Measurements from ENCODE around the gene FPGS. TPM values are rescaled to one million over a fixed set of nuclear protein-coding genes. Genes with fewer than 3 reads are reported as not detected.

Gene FPGS
- total and polyA plus RNA-seq, 3 donors from 2014 or later: 37.9 to 105 (median 99.3) TPM

GRCh38 chr9:127805620-127806019 lies 2.9 kb downstream of the FPGS start:
- H3K9me3 ChIP-seq: no peaks in the 10 kb centered on the region
- no peak overlapping the region for H3K27ac ChIP-seq
- no peak for TF ChIP-seq CTCF (IDR thresholded peaks at IDR 0.05)
- no peak for TF ChIP-seq POLR2A (IDR thresholded peaks at IDR 0.05)
- no peaks in the 10 kb centered on the region for H3K36me3 ChIP-seq (ENCODE audit: low read depth, missing control alignments)
- DNase-seq: no peak
- WGBS, 2 donors: 79 to 82% methylated on average over 8 of the region's 8 CpGs
- no peaks in the 10 kb centered on the region for H3K27me3 ChIP-seq
- intact Hi-C loops (cut with DNase I; ENCODE audit: low total_unique reads): no loop called here
- peaks cover 16% of the 10 kb centered on the region for H3K4me1 ChIP-seq
- H3K4me3 ChIP-seq: no peak overlapping the region

- intact Hi-C loops (cut with DNase I; ENCODE audit: low total_unique reads): no loop called here
- 90 to 93% methylated on average over 12 to 14 of the region's 14 CpGs for WGBS, 2 donors
- H3K36me3 ChIP-seq (ENCODE audit: low read depth, missing control alignments): no peaks in the 10 kb centered on the region
- H3K27me3 ChIP-seq: no peaks in the 10 kb centered on the region
- H3K9me3 ChIP-seq: no peaks in the 10 kb centered on the region
- peaks cover 16% of the 10 kb centered on the region for H3K4me1 ChIP-seq
- no peak for DNase-seq
- TF ChIP-seq CTCF (IDR thresholded peaks at IDR 0.05) (no peak), POLR2A (IDR thresholded peaks at IDR 0.05) (no peak)
- no peak overlapping the region for H3K4me3 ChIP-seq
- H3K27ac ChIP-seq: no peak overlapping the region
Observed at GRCh38 chr9:127806871-127807270, 4.2 kb downstream of the FPGS start.

- H3K36me3 ChIP-seq (ENCODE audit: low read depth, missing control alignments): no peaks in the 10 kb centered on the region
Observed at GRCh38 chr9:127808347-127809001, 5.8 kb downstream of the FPGS start.

GRCh38 chr9:127809002-127809539 lies 6.4 kb downstream of the FPGS start:
- Histone ChIP-seq H3K36me3 (ENCODE audit: low read depth, missing control alignments) (no peaks in the 10 kb centered on the region), H3K4me3 (peak overlapping the region in 1 of 2 donors; percentile 41), H3K4me1 (peaks cover 9% of the 10 kb centered on the region), H3K9me3 (no peaks in the 10 kb centered on the region), H3K27me3 (no peaks in the 10 kb centered on the region), H3K27ac (no peak overlapping the region)
- intact Hi-C loops (cut with DNase I; ENCODE audit: low total_unique reads): no loop called here
- 66 to 67% methylated on average over 6 to 8 of the region's 9 CpGs for WGBS, 2 donors
- no peak for TF ChIP-seq POLR2A (IDR thresholded peaks at IDR 0.05)
- TF ChIP-seq CTCF (IDR thresholded peaks at IDR 0.05): no peak
- DNase-seq: no peak

More at GRCh38 chr9:127808347-127809001, 5.8 kb downstream of the FPGS start:
- TF ChIP-seq POLR2A (IDR thresholded peaks at IDR 0.05) (no peak), CTCF (IDR thresholded peaks at IDR 0.05) (no peak)
- 73 to 84% methylated on average over 4 to 17 of the region's 17 CpGs for WGBS, 2 donors
- Histone ChIP-seq H3K4me1 (peaks cover 15% of the 10 kb centered on the region), H3K9me3 (no peaks in the 10 kb centered on the region), H3K27ac (no peak overlapping the region), H3K4me3 (no peak overlapping the region), H3K27me3 (no peaks in the 10 kb centered on the region)
- intact Hi-C loops (cut with DNase I; ENCODE audit: low total_unique reads): no loop called here
- DNase-seq: no peak

Measured in testis (tissue), 3 donors.